ENCODE measurements around the gene RNF166. TPM values are rescaled to one million over a fixed set of nuclear protein-coding genes. Genes with fewer than 3 reads are reported as not detected.

Gene RNF166
- polyA plus RNA-seq, 1 donor from 2014 or later, result 34.4 TPM

DNA sequence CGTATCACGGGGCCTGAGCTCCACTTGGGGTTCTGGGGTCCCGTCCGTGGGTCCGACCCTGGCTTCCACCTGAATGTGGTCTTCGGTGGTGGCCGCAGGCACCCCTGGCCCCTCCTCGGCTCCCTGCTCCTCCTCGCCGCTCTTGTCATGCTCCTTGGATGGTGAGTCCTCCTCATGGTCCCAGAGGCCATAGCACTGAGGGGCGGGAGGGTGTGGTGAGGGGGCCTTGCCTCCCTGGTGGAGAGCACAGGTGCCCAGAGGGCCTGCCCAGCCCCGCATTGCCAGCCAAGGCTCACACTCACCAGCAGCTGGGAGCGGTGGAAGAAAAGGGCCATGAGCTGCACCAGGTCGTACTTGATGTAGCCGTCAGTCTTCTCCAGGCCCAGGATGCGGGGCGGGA, 15.0 kb upstream of the RNF166 start:
- H3K4me2 ChIP-seq (ENCODE audit: low read length), result no peak overlapping the region
- no peaks in the 10 kb centered on the region for H3K9me3 ChIP-seq (ENCODE audit: low read length)
- no peak overlapping the region for H2AFZ ChIP-seq (ENCODE audit: low read depth, low read length)
- no peak overlapping the region for H3K9ac ChIP-seq (ENCODE audit: low read length)
- H3K4me3 ChIP-seq (ENCODE audit: low read length), result no peak overlapping the region
- no peaks in the 10 kb centered on the region for H3K79me2 ChIP-seq (replicated peaks; ENCODE audit: insufficient read depth, low read length)
- no peaks in the 10 kb centered on the region for H3K36me3 ChIP-seq (ENCODE audit: insufficient read depth, low read length)
- no peaks in the 10 kb centered on the region for H3K27me3 ChIP-seq (ENCODE audit: insufficient read depth, low read depth, low read length)
- no peaks in the 10 kb centered on the region for H4K20me1 ChIP-seq (ENCODE audit: insufficient read depth)
- TF ChIP-seq POLR2AphosphoS5 (IDR thresholded peaks at IDR 0.05), result no peak
- TF ChIP-seq MXI1 (conservative IDR thresholded peaks at IDR 0.05; ENCODE audit: poor library complexity, severe bottlenecking), result no peak
- no peak for TF ChIP-seq TAF1 (IDR thresholded peaks at IDR 0.05; ENCODE audit: low read depth)
- TF ChIP-seq SMC3 (conservative IDR thresholded peaks at IDR 0.05; ENCODE audit: poor library complexity), result no peak
- TF ChIP-seq, protein P1, sequence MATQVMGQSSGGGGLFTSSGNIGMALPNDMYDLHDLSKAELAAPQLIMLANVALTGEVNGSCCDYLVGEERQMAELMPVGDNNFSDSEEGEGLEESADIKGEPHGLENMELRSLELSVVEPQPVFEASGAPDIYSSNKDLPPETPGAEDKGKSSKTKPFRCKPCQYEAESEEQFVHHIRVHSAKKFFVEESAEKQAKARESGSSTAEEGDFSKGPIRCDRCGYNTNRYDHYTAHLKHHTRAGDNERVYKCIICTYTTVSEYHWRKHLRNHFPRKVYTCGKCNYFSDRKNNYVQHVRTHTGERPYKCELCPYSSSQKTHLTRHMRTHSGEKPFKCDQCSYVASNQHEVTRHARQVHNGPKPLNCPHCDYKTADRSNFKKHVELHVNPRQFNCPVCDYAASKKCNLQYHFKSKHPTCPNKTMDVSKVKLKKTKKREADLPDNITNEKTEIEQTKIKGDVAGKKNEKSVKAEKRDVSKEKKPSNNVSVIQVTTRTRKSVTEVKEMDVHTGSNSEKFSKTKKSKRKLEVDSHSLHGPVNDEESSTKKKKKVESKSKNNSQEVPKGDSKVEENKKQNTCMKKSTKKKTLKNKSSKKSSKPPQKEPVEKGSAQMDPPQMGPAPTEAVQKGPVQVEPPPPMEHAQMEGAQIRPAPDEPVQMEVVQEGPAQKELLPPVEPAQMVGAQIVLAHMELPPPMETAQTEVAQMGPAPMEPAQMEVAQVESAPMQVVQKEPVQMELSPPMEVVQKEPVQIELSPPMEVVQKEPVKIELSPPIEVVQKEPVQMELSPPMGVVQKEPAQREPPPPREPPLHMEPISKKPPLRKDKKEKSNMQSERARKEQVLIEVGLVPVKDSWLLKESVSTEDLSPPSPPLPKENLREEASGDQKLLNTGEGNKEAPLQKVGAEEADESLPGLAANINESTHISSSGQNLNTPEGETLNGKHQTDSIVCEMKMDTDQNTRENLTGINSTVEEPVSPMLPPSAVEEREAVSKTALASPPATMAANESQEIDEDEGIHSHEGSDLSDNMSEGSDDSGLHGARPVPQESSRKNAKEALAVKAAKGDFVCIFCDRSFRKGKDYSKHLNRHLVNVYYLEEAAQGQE (IDR thresholded peaks at IDR 0.05; ENCODE audit: borderline replicate concordance), result no peak
- no peak for TF ChIP-seq RAD21 (conservative IDR thresholded peaks at IDR 0.05)
- TF ChIP-seq, protein P2, sequence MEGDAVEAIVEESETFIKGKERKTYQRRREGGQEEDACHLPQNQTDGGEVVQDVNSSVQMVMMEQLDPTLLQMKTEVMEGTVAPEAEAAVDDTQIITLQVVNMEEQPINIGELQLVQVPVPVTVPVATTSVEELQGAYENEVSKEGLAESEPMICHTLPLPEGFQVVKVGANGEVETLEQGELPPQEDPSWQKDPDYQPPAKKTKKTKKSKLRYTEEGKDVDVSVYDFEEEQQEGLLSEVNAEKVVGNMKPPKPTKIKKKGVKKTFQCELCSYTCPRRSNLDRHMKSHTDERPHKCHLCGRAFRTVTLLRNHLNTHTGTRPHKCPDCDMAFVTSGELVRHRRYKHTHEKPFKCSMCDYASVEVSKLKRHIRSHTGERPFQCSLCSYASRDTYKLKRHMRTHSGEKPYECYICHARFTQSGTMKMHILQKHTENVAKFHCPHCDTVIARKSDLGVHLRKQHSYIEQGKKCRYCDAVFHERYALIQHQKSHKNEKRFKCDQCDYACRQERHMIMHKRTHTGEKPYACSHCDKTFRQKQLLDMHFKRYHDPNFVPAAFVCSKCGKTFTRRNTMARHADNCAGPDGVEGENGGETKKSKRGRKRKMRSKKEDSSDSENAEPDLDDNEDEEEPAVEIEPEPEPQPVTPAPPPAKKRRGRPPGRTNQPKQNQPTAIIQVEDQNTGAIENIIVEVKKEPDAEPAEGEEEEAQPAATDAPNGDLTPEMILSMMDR (IDR thresholded peaks at IDR 0.05; ENCODE audit: poor library complexity, severe bottlenecking), result no peak
- no peak for TF ChIP-seq EZH2 (IDR thresholded peaks at IDR 0.05; ENCODE audit: borderline replicate concordance, insufficient read depth, low read length, poor library complexity, severe bottlenecking)
- H3K9me2 ChIP-seq (ENCODE audit: insufficient read depth, low read length), result no peaks in the 10 kb centered on the region
- no peaks in the 10 kb centered on the region for H3F3A ChIP-seq (ENCODE audit: insufficient read depth, low read length, poor library complexity, severe bottlenecking)
- no peak overlapping the region for H3K27ac ChIP-seq (ENCODE audit: low read length)

DNA sequence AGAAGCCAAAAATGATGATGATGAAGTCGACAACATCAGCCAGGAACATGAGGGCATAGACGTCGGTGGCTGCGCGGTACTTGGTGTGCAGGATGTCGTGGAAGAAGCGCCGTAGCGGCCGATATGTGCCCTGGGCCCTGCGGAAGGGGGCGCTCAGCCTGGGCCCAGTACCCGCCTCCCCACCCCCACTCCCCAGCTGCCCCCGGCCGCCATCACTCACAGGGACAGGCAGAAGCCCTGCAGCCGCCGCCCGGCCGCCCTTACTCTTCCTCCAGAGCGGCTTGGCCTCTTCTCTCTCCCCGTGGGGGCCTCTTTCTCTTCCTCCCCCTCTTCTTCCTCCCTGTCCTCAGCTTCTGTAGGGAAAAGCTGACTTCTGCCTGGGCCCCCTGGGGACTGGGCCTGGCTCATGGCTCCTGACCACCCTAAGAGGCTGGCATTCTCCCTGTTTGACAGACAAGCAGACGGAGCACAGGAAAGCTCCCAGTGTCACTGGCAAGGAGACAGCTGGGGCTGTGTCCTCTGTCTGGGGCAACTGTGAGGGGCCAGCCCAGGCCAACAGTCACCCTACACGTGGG, 14.3 kb upstream of the RNF166 start:
- no peak overlapping the region for H3K4me3 ChIP-seq (ENCODE audit: low read length)
- H4K20me1 ChIP-seq (ENCODE audit: insufficient read depth), result no peaks in the 10 kb centered on the region
- no peak overlapping the region for H3K9ac ChIP-seq (ENCODE audit: low read length)
- no peaks in the 10 kb centered on the region for H3K36me3 ChIP-seq (ENCODE audit: insufficient read depth, low read length)
- H2AFZ ChIP-seq (ENCODE audit: low read depth, low read length), result no peak overlapping the region
- H3K9me2 ChIP-seq (ENCODE audit: insufficient read depth, low read length), result no peaks in the 10 kb centered on the region
- TF ChIP-seq, protein P1 (IDR thresholded peaks at IDR 0.05; ENCODE audit: borderline replicate concordance), result no peak
- TF ChIP-seq EP300 (conservative IDR thresholded peaks at IDR 0.05; ENCODE audit: poor library complexity, severe bottlenecking), result no peak
- no peak for TF ChIP-seq POLR2AphosphoS5 (IDR thresholded peaks at IDR 0.05)
- TF ChIP-seq, protein P2 (IDR thresholded peaks at IDR 0.05; ENCODE audit: poor library complexity, severe bottlenecking), result no peak
- TF ChIP-seq MXI1 (conservative IDR thresholded peaks at IDR 0.05; ENCODE audit: poor library complexity, severe bottlenecking), result no peak
- no peaks in the 10 kb centered on the region for H3K27me3 ChIP-seq (ENCODE audit: insufficient read depth, low read depth, low read length)
- H3F3A ChIP-seq (ENCODE audit: insufficient read depth, low read length, poor library complexity, severe bottlenecking), result no peaks in the 10 kb centered on the region
- no peaks in the 10 kb centered on the region for H3K9me3 ChIP-seq (ENCODE audit: low read length)
- no peak overlapping the region for H3K27ac ChIP-seq (ENCODE audit: low read length)
- no peaks in the 10 kb centered on the region for H3K79me2 ChIP-seq (replicated peaks; ENCODE audit: insufficient read depth, low read length)
- no peak overlapping the region for H3K4me2 ChIP-seq (ENCODE audit: low read length)

All from neural cell (in vitro differentiated cells).